ENCODE data around the gene CKAP2.
"Not testable (repeated sequence)": the region's sequence is repeated elsewhere in the genome, so short reads cannot be mapped to it uniquely, and the experiment has no call there.

DNA sequence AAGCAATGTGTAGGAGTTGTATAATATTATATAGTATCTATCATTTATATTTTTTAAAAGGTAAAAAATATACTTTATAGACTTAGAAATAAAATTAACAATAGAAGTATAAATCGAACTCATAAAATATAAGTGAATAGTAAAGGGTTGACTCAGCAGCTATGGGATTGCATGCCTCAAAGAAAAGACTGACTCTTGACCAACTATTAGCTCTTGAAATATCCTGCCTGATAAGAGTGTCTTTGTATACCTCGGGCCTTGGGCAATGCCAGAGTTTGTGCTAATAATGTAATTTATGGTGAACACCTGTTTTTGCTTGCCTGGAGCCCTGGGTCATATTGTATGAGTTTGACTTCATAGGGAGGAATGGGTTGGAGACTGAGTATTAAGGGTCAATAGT lies 31.8 kb downstream of the CKAP2 start:
- TF ChIP-seq, protein P1, sequence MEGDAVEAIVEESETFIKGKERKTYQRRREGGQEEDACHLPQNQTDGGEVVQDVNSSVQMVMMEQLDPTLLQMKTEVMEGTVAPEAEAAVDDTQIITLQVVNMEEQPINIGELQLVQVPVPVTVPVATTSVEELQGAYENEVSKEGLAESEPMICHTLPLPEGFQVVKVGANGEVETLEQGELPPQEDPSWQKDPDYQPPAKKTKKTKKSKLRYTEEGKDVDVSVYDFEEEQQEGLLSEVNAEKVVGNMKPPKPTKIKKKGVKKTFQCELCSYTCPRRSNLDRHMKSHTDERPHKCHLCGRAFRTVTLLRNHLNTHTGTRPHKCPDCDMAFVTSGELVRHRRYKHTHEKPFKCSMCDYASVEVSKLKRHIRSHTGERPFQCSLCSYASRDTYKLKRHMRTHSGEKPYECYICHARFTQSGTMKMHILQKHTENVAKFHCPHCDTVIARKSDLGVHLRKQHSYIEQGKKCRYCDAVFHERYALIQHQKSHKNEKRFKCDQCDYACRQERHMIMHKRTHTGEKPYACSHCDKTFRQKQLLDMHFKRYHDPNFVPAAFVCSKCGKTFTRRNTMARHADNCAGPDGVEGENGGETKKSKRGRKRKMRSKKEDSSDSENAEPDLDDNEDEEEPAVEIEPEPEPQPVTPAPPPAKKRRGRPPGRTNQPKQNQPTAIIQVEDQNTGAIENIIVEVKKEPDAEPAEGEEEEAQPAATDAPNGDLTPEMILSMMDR (IDR thresholded peaks at IDR 0.05): not testable (repeated sequence)
- TF ChIP-seq, protein P2, sequence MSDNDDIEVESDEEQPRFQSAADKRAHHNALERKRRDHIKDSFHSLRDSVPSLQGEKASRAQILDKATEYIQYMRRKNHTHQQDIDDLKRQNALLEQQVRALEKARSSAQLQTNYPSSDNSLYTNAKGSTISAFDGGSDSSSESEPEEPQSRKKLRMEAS (IDR thresholded peaks at IDR 0.05): not testable (repeated sequence)
- TF ChIP-seq ZSCAN20 (CRISPR knock-in tag; IDR thresholded peaks at IDR 0.05); RAD21 (conservative IDR thresholded peaks at IDR 0.05 in 1 of 2, IDR thresholded peaks at IDR 0.05 in 1 of 2); BHLHE40 (IDR thresholded peaks at IDR 0.05; ENCODE audit: low read depth, low read length); HDAC2 (IDR thresholded peaks at IDR 0.05); EP300 (IDR thresholded peaks at IDR 0.05); MAFK (IDR thresholded peaks at IDR 0.05; ENCODE audit: partially characterized antibody); ZFP36 (IDR thresholded peaks at IDR 0.05; ENCODE audit: borderline replicate concordance, partially characterized antibody); CBX2 (IDR thresholded peaks at IDR 0.05; ENCODE audit: borderline replicate concordance, low read depth); ESRRA (IDR thresholded peaks at IDR 0.05; ENCODE audit: borderline replicate concordance, low read length): not testable (repeated sequence)
